Stimulated activated CD8-positive, alpha-beta memory T cell treated with anti-CD3 and anti-CD28 coated beads, Interleukin-12 subunit alpha, Interleukin-12 subunit beta, amount 100 ng/mL, for 1 hour (primary cell): ENCODE data around the gene BCDIN3D.
A peak's percentile ranks its signal among the peaks of the same experiment; 100 is the strongest.
"Not testable (repeated sequence)": the region's sequence is repeated elsewhere in the genome, so short reads cannot be mapped to it uniquely, and the experiment has no call there.

Experiments used
- DNase-seq: peaks from one replicate; pipeline ENCODE4 v3.0.0-alpha.2; 2020; ENCODE audit warnings: low read depth

BCDIN3D gene

DNA sequence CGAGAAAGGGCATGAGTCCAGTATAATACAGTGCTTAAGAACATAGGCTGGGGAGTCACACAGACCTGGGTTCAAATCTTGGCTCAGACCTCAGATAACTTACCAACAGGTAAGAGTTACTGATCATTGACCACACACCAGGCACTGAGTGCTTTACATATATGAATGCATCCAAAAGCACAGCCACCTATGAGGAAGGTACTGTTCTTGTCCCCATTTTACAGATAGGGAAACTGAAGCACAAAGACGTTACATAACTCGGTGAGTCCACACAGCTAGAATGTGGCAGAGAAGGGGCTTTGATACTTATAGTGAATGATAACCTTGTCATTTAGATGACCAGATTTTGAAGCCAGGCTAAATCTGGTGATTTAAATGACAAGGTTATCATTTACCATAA is 33.2 kb upstream of the BCDIN3D start:
- DNase-seq = no peak

DNA sequence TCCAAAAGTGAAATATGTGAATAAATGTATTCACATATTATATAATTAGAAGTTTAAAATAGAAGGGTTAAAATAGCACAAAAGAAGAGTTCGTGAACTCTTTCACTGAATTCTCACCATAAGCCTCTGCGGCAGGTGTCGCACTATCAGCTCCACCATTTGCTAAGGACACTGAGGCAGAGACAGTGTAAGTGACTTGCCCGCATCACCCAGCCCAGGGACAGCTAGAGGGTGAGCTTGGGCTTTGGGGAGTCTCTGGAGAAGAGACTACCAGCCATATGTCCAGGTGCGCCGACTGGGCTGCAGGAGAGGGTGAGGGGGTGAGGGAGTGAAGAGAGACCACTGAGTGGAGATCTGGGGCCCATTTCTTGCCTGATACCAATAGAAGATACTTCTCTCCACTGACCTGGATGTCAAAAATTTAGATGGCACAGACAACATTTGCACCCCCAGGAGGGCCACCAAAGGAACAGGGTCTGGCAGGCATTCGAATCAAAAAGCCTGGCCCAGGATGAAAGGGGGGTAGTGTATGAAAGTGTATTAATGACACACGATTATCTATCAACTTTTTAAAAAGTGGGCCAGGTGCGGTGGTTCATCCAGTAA is 32.3 kb upstream of the BCDIN3D start:
- no peak for DNase-seq

- DNase-seq = no peak
Measured at GRCh38 chr12:49874142-49874897, 31.4 kb upstream of the BCDIN3D start.

GRCh38 chr12:49873361-49873934 is 30.5 kb upstream of the BCDIN3D start:
- no peak for DNase-seq

GRCh38 chr12:49872781-49873181 is 29.9 kb upstream of the BCDIN3D start:
- no peak for DNase-seq

DNA sequence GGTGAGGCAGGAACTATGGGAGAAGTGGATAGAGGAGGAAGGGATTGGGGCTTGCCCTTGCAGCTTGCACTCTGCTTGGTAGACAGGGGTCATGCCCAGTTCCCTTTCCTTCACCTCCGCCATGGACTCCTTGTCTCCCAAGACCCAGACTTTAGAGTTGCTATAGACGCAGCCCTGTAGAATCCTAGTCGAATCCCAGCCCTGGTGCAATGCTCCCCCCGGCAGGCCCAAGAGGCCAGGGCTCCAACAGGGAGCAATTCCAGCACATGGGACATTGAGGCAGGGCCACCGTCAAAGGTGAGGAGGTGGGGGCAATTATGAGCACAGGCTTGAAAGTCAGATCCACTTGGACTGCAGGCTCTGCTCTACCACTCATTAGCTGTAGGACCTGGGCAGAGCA is 29.5 kb upstream of the BCDIN3D start:
- DNase-seq = no peak

DNA sequence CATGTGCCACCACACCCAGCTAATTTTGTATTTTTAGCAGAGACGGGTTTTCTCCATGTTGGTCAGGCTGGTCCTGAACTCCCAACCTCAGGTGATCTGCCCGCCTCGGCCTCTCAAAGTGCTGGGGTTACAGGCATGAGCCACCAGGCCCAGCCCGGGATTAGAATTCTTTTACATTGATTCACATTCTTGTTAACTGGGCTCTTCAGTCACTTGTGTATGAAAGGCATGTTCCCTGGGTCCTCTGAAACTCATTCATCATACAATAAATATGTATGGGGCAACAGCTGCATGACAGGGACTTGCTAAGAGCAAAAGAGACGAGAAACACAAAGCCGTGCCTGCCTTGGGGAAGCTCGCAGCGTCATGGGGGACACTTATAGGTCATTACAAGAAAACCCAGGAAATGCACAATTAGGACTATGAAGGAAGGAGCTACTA is 28.9 kb upstream of the BCDIN3D start:
- not testable (repeated sequence) for DNase-seq

- no peak for DNase-seq
Measured at GRCh38 chr12:49871263-49871561, 28.3 kb upstream of the BCDIN3D start.

GRCh38 chr12:49870501-49871262 is 27.8 kb upstream of the BCDIN3D start:
- no peak for DNase-seq

- no peak for DNase-seq
Measured at GRCh38 chr12:49869816-49870500, 27.1 kb upstream of the BCDIN3D start.

DNA sequence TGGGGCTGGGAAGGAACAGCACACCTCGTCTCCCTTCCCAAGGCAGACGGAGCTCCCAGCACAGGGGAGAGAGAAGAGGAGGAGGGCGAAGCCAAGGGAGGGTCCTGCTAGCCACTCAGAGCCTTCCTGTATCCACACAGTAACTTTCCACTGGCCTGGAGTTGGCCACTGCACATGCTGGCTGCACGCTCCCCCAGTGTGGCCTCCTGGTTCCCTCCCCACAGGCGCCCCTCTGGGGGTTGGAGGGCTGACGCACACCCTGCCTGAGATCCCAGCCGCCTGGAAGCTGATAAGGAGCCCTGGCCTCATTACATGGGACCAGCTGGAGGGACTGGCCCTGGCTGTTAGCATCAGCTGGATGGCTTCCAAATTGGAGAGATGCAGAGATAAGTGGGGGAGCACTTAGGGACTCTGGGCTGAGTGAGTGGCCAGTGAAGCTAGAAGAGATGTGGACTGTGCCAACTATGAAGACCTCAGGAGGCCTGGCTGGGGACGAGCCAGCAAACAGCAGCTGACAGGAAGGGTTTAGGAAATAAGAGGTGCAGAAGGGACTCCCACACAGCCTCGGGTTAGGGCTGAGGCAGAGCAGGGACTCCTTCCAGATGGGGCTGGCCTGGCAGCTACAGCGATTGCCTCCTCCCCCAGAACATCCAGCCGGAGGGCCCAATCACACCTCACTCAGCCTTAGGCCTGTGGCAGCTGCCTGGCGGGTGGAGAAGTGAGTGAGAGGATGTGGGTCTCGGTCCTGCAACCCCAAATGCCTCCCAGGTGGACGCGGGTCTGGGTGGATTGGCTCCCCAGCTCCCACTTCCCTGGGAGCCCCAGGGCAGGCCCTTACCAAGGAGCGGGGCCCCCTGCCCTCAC is 26.3 kb upstream of the BCDIN3D start:
- DNase-seq = no peak

GRCh38 chr12:49868449-49868848 is 25.5 kb upstream of the BCDIN3D start:
- no peak for DNase-seq

GRCh38 chr12:49867570-49868341 is 24.9 kb upstream of the BCDIN3D start:
- DNase-seq = no peak

DNA sequence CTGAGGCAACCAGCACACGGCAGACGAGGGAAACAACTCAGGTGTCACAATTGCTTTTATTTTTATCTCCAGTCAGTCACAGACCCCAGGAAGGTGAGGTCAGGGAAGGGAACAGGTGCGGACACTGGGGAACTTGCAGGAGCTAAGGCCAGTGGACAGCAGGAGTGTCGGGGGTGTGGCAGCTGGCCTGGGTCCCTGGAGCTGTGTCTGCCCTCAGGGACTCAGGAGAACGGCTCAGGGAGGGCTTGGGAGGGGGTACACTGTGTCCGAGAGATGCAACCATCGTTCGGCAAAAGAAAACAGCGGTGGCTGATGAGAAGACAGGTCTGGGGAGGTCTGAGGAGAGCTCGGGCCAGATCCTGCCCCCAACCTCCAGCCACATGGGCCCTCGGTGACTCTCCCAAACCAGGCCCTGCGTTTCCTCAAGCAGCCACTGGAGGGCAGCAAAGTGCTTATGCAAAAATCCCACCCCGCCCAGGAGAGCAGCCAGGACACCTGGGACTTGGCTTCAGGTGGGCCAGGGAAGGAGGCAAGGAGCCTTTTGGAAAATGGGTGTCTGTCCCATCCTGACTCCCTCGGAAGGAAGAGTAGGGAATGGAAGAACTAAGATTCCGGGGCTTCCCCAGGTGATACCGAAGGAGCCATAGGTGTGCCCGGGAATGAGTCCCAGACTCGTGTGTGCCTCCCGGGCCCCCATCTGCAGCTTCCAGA is 24.1 kb upstream of the BCDIN3D start:
- DNase-seq = peak; percentile 62

GRCh38 chr12:49865782-49866135 is 22.9 kb upstream of the BCDIN3D start:
- no peak for DNase-seq

- DNase-seq = no peak
Measured at GRCh38 chr12:49865109-49865781, 22.3 kb upstream of the BCDIN3D start.

DNA sequence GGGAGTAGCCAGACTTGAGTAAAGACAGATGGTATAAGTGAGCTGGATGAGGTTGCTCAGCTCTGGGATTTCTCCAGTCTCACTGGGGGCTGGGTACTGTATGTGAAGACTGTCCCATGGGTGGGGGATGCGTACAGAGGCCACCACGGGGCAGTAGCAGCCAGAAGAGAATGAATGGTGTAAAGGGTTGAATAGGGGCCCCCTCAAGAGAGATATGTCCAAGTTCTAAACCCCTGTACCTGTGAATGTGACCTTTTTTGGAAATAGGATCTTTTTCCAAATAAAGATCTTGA is 21.8 kb upstream of the BCDIN3D start:
- no peak for DNase-seq

GRCh38 chr12:49863946-49864797 is 21.3 kb upstream of the BCDIN3D start:
- DNase-seq = no peak

DNA sequence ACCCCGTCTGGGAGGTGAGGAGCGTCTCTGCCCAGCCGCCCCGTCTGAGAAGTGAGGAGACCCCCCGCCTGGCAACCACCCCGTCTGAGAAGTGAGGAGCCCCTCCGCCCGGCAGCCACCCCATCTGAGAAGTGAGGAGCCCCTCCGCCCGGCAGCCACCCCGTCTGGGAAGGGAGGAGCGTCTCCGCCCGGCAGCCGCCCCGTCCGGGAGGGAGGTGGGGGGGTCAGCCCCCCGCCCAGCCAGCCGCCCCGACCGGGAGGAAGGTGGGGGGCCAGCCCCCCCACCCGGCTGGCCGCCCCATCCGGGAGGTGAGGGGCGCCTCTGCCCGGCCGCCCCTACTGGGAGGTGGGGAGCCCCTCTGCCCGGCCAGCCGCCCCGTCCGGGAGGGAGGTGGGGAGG is 18.0 kb upstream of the BCDIN3D start:
- DNase-seq = not testable (repeated sequence)
